HCT116 (cell line): ENCODE measurements around the gene M6PR. TPM values are rescaled to one million over a fixed set of nuclear protein-coding genes. Genes with fewer than 3 reads are reported as not detected.

Experiments used
- ATAC-seq: fragments of 200-7000 bp; cut with Tn5 transposase; 2 replicates; pipeline ENCODE4 v1.9.1; 2020; ENCODE audit warnings: mild to moderate bottlenecking, moderate library complexity
- BruUV-seq: library from RNA; stranded (reverse); fragments of 400-500 nt; replicated peaks from 2 replicates; lab custom pipeline; 2021; lab: Mats Ljungman, UMichigan
- CTCF ChIA-PET: fragments of 300-600 bp; sonication (Branson Sonifier 250); formaldehyde crosslinking; loops from one replicate; lab custom pipeline; 2021; ENCODE audit warnings: antibody characterized with exemption; lab: Charles Lee
- POLR2A ChIA-PET: fragments of 300-600, 350-600 bp; sonication (Branson Sonifier 250); formaldehyde crosslinking; loops from one replicate; lab custom pipeline; 2021; ENCODE audit warnings: antibody characterized with exemption; lab: Charles Lee
- RAD21 ChIA-PET, 2 experiments: fragments of 300-600 bp; sonication (Branson Sonifier 250); formaldehyde crosslinking; loops; one replicate each; lab custom pipeline; 2023; ENCODE audit warnings: low total read pairs in 2 of 2; ENCODE audit not compliant: uncharacterized antibody in 2 of 2, unreplicated experiment in 2 of 2, low non-redundant PET in 1 of 2; lab: Charles Lee
- DNase-seq: peaks from one replicate; pipeline ENCODE4 v3.0.0-alpha.2; 2010; ENCODE audit warnings: low read depth, low spot score
- H2AFZ ChIP-seq: fragments of 200-600 bp; shearing (Covaris generic), sonication (generic); 2 replicates; pipeline ENCODE4 v1.6.1; 2017; ENCODE audit warnings: low read depth, mixed run types, mixed read lengths, antibody characterized with exemption, low read length; ENCODE audit not compliant: poor library complexity, severe bottlenecking
- H3K27ac ChIP-seq: 2 replicates; pipeline ENCODE4 v1.5.1; 2012; ENCODE audit warnings: low read depth, low read length
- H3K27me3 ChIP-seq: fragments of 200-600 bp; sonication (generic); 2 replicates; pipeline ENCODE4 v1.6.1; 2016; ENCODE audit warnings: mixed run types, low read length, mixed read lengths; ENCODE audit not compliant: insufficient read depth
- H3K36me3 ChIP-seq, 2 experiments: fragments of 200-500 bp in 1 of 2; fragments of 200-600 bp in 1 of 2; sonication (Bioruptor generic) in 1 of 2; sonication (generic) in 1 of 2; 2 replicates each; pipeline versions ENCODE4 v1.5.1 to v1.6.1; 2014 to 2016; ENCODE audit warnings: low read length in 2 of 2, inconsistent platforms in 1 of 2, mixed read lengths in 1 of 2, mixed run types in 1 of 2; ENCODE audit not compliant: insufficient read depth in 2 of 2, control insufficient read depth in 1 of 2
- H3K4me1 ChIP-seq, 2 experiments: fragments of 200-600 bp in 1 of 2; sonication (generic) in 1 of 2; 2 replicates each; pipeline versions ENCODE4 v1.5.1 to v1.6.1; 2012 to 2017; ENCODE audit warnings: low read length in 2 of 2, inconsistent platforms in 1 of 2, mild to moderate bottlenecking in 1 of 2, mixed read lengths in 1 of 2, mixed run types in 1 of 2, moderate library complexity in 1 of 2; ENCODE audit not compliant: insufficient read depth in 2 of 2, control insufficient read depth in 1 of 2
- H3K4me2 ChIP-seq: fragments of 200-600 bp; sonication (generic); 2 replicates; pipeline ENCODE4 v1.6.1; 2017; ENCODE audit warnings: mixed run types, low read length, mixed read lengths
- H3K4me3 ChIP-seq, 2 experiments: fragments of 200-600 bp in 1 of 2; sonication (generic) in 1 of 2; replicated peaks in 1 of 2; 2 replicates each; pipeline ENCODE4 v1.5.1; 2011 to 2016; ENCODE audit warnings: low read length in 2 of 2, control low read depth in 1 of 2, low read depth in 1 of 2, mild to moderate bottlenecking in 1 of 2, mixed read lengths in 1 of 2, mixed run types in 1 of 2
- H3K79me2 ChIP-seq: fragments of 200-600 bp; sonication (generic); 2 replicates; pipeline ENCODE4 v1.6.1; 2017; ENCODE audit warnings: mild to moderate bottlenecking, mixed run types, low read length, moderate library complexity, mixed read lengths; ENCODE audit not compliant: insufficient read depth
- H3K9ac ChIP-seq: fragments of 200-600 bp; sonication (generic); 2 replicates; pipeline ENCODE4 v1.6.1; 2016; ENCODE audit warnings: low read length, mixed read lengths
- H3K9me2 ChIP-seq: fragments of 200-600 bp; sonication (generic), shearing (Covaris generic); 2 replicates; pipeline ENCODE4 v1.6.1; 2017; ENCODE audit warnings: mixed run types, mild to moderate bottlenecking, moderate library complexity; ENCODE audit not compliant: insufficient read depth
- H3K9me3 ChIP-seq, 2 experiments: fragments of 200-500 bp in 1 of 2; fragments of 200-600 bp in 1 of 2; sonication (Bioruptor generic) in 1 of 2; sonication (generic) in 1 of 2; 2 replicates each; pipeline ENCODE4 v1.6.1; 2014 to 2017; ENCODE audit warnings: low read length in 2 of 2, mixed read lengths in 2 of 2, inconsistent platforms in 1 of 2, low read depth in 1 of 2, mild to moderate bottlenecking in 1 of 2, mixed run types in 1 of 2, moderate library complexity in 1 of 2; ENCODE audit not compliant: control insufficient read depth in 1 of 2, insufficient read depth in 1 of 2
- H4K20me1 ChIP-seq: fragments of 200-600 bp; sonication (generic), shearing (Covaris generic); 2 replicates; pipeline ENCODE4 v1.6.1; 2017; ENCODE audit warnings: mixed run types, mild to moderate bottlenecking, moderate library complexity; ENCODE audit not compliant: insufficient read depth
- CBX3 ChIP-seq: IDR thresholded peaks from 2 replicates; pipeline ENCODE4 v1.6.1; 2012; ENCODE audit warnings: low read depth
- JUND ChIP-seq: IDR thresholded peaks from 2 replicates; pipeline ENCODE4 v1.6.1; 2012
- POLR2A ChIP-seq: IDR thresholded peaks from 2 replicates; pipeline ENCODE4 v1.7.0; 2011; ENCODE audit warnings: borderline replicate concordance; ENCODE audit not compliant: insufficient read depth, insufficient read length; ENCODE audit errors: extremely low read depth
- POLR2AphosphoS5 ChIP-seq: IDR thresholded peaks from 2 replicates; pipeline ENCODE4 v1.6.1; 2011; ENCODE audit warnings: mild to moderate bottlenecking, low read depth, low read length, moderate library complexity
- SIN3A ChIP-seq: IDR thresholded peaks from 2 replicates; pipeline ENCODE4 v1.6.1; 2012; ENCODE audit warnings: low read depth
- SRF ChIP-seq: IDR thresholded peaks from 2 replicates; pipeline ENCODE4 v1.6.1; 2012; ENCODE audit warnings: low read depth
- YY1 ChIP-seq: IDR thresholded peaks from 2 replicates; pipeline ENCODE4 v1.6.1; 2011; ENCODE audit warnings: low read length, low read depth, moderate library complexity, mild to moderate bottlenecking; ENCODE audit not compliant: insufficient replicate concordance; ENCODE audit errors: extremely low read depth
- intact Hi-C: fragments of 100-400 bp; cut with micrococcal nuclease; formaldehyde crosslinking; loops from 2 replicates; pipeline ENCODE4 v1.10.0; 2022
- total RNA-seq: library from RNA; stranded (reverse); gene quantifications from one replicate; pipeline ENCODE4 v1.2.1, GENCODE V29; 2021; ENCODE audit not compliant: unreplicated experiment
- TF ChIP-seq, protein P1 (sequence below): IDR thresholded peaks from 2 replicates; pipeline ENCODE4 v1.6.1; 2012

Gene M6PR
- total RNA-seq, 1 experiment from 2014 or later: 142 TPM

DNA sequence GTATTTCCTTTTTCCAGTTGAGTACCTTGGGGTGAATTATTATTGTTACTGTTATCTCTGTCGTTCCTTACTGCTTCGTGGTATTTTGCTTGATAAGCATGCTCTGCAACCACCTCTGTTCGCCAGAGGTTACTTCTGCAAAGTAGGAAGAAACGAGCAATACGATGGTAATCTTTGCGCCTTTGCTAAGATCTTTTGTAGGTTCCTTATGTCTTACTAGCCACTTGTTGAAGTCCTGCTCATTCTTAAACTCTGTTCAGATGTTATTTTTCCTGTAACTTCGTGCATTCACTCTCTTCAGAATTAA, 729 bp upstream of the M6PR start:
- intact Hi-C loops: loop anchor here (5.0 kb wide), 1 partner anchor 97 kb away; no protein-coding TSS in a partner anchor
- peaks cover 0 to 3% of the 10 kb centered on the region in 2 experiments; a peak in 1 of 4 replicates for H3K9me3 ChIP-seq

DNA sequence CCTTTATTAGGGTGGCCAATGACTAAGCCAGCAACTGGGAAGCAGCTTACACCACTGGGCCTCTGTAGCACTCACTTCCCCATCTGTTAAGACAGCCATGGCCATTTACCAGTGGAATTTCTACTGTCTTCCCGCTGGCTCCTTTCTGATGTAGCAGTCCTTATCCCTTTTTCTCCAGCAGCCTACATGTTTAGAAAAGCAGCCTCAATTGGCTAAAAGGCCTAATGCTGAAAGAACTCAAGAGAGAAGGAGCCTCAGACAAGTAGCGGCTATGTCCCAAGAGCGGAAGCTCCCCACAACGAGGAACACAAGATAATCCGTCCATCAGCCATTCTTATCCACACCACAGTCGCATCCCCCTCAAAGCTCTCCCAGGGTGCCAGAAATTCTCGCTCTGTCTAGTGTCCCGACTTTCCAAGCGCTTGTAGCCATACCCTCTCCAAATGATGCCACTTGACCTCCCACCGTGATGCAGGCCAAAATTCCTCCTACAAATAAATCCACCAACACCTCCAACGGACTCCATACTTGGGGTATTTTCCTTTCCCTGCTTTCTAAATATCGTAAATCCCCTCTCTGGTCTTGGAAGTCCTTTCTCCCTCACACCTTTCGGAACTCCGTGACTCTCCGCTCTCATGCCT, 624 bp downstream of the M6PR start:
- Histone ChIP-seq H3K4me3 (peak overlapping the region; percentile 70 to 93), H3K36me3 (peaks cover 14% of the 10 kb centered on the region in 2 experiments; a peak in 3 of 4 replicates), H3K27ac (peak overlapping the region; percentile 83), H3K9me3 (peaks cover 0 to 3% of the 10 kb centered on the region in 2 experiments; a peak in 1 of 4 replicates), H3K9me2 (no peaks in the 10 kb centered on the region), H2AFZ (no peak overlapping the region), H3K9ac (peak overlapping the region; percentile 88), H3K27me3 (no peaks in the 10 kb centered on the region), H3K4me2 (peak overlapping the region; percentile 92), H3K79me2 (peaks cover 47% of the 10 kb centered on the region), H3K4me1 (peaks cover 3 to 26% of the 10 kb centered on the region in 2 experiments; a peak in 3 of 4 replicates), H4K20me1 (no peaks in the 10 kb centered on the region; the same call in 1 of the 2 replicates)
- intact Hi-C loops: loop anchor here (5.0 kb wide), 1 partner anchor 37 kb away; the partner anchor contains the start of gene PHC1
- CTCF ChIA-PET: interaction anchor here (1.0 to 2.3 kb wide), 6 partner anchors 36 to 292 kb away, joined by 3 to 8 read pairs (median 6); no protein-coding TSS in a partner anchor
- DNase-seq (no peak), ATAC-seq (no peak)
- BruUV-seq: TSS peak; percentile 63
- POLR2A ChIA-PET: interaction anchor here (1.0 kb wide), 1 partner anchor 101 kb away, joined by 5 read pairs; no protein-coding TSS in a partner anchor
- RAD21 ChIA-PET: no interaction called here
- TF ChIP-seq SRF (no peak), JUND (no peak), YY1 (no peak), POLR2AphosphoS5 (no peak), POLR2A (no peak)

More for the DNA sequence above, 729 bp upstream of the M6PR start:
- Histone ChIP-seq H3K79me2 (peaks cover 45% of the 10 kb centered on the region), H4K20me1 (no peaks in the 10 kb centered on the region; the same call in 1 of the 2 replicates), H3K9me2 (no peaks in the 10 kb centered on the region), H3K4me1 (peaks cover 3 to 26% of the 10 kb centered on the region in 2 experiments; a peak in 3 of 4 replicates), H3K27me3 (no peaks in the 10 kb centered on the region), H3K27ac (peak overlapping the region; percentile 83), H3K4me2 (peak overlapping the region; percentile 92), H3K36me3 (peaks cover 11 to 16% of the 10 kb centered on the region in 2 experiments; a peak in 3 of 4 replicates), H3K9ac (peak overlapping the region; percentile 88), H3K4me3 (peak overlapping the region; percentile 70 to 93), H2AFZ (peak overlapping the region; percentile 87)
- TF ChIP-seq, protein P1, sequence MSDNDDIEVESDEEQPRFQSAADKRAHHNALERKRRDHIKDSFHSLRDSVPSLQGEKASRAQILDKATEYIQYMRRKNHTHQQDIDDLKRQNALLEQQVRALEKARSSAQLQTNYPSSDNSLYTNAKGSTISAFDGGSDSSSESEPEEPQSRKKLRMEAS: no peak
- peak; percentile 43; the same call in 1 of the 2 replicates for TF ChIP-seq CBX3
- TF ChIP-seq SIN3A: 0 out of 2 replicates have a peak, but pooled peaks have one; percentile 55
- DNase-seq (no peak), ATAC-seq (no peak)
- ChIA-PET CTCF (interaction anchor here (0.8 to 1.3 kb wide), 6 partner anchors 31 to 293 kb away, joined by 3 to 8 read pairs (median 4); no protein-coding TSS in a partner anchor), RAD21 (no interaction called here), POLR2A (interaction anchor here (1.0 kb wide), 1 partner anchor 100 kb away, joined by 5 read pairs; no protein-coding TSS in a partner anchor)
- BruUV-seq: TSS peak; percentile 77
